GM21526 (cell line): ENCODE measurements around the gene FAM20B.

Experiments used
- ATAC-seq: cut with Tn5 transposase; IDR thresholded peaks from one replicate; pipeline ENCODE4 v1.9.1; 2021; ENCODE audit warnings: moderate library complexity; ENCODE audit not compliant: unreplicated experiment, low FRiP score

Gene FAM20B

DNA sequence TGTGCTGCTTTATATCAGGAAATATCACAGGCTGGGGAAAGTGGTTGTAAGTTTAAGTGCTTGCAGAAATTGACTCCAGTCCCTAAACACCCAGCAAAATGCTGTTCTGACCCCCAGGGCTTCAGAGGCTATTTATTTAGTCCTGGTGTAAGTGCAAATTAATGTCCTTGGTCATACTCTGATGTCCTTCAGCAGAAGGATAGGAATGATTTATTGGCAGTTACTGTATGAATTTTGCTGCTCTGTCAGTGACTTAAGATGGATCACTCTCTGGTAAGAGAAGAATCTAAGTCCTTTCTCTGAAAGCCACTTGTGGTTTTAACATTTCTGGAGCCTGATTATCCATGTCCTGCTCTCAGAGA is 21.9 kb downstream of the FAM20B start:
- no peak for ATAC-seq

DNA sequence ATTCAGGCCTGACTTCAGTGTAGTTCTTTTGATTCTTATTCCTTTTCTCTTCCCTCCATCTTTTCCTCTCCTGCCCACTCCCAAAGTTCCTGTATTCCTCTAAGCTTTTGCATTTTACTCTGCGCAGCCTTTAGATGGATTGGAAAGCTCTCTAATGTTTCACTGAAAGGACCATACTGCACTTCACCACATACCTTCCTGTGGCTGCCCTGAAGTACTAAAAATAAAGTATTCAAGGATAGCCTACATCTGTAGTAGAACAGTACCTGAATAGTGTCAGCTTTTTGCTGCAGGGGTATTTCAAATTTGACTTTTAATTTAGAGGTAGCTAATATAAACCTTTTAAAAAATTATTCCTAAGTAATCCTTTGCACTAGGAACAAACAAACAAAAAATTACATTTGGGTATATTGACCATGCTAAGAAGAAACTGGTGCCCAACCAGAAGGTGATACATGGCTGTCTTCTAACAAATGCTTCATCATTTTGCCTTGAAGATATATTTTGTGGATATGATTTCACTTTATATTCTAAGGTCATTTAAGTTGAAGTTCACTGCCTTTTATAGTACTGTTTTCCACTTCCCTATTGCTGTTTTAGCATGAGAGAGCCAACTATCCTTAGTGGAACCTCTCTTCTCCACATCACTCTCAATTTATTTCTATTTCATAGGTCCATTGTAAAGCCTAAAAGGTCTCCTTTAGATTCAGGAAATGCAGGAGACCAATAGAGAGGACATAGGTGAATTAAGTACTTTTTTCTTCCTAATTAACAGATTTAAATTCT is 22.8 kb downstream of the FAM20B start:
- ATAC-seq: no peak

DNA sequence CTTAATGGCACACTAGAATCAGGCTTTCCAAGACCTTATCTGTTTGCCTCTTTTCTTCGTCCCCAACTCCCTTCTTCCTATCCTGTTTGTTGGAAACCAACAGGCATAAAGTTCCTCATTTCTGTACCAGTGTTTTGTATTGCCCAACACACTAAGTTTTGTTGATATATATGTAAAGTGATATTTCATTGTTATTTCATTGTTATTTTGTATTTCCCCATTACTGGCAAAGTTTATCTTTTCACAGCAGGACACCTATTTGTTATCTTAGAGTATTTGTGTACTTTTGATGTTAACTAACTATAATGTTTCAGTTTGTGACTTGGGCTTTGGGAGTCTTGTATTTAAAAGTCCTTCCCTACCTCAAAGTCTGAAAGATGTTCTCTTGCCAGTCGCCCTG is 27.1 kb downstream of the FAM20B start:
- ATAC-seq: no peak

DNA sequence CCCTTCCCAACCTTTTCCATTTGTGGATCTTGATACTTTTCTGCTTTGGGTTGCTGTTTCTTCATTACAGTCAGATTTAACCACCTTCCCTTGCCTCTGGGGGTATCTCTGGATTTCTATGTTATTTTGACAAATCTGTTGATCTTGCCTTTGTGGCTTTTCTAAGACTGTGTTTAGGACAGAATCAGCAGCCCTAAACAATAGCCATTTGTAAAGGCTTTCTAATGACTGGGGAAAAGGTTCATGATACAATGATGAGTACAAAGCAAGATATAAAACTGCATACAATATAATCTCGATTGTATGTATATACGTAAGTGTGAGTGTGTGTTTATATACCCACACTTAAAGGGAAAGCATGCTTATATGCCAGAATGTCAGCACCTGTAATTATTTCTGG is 27.8 kb downstream of the FAM20B start:
- ATAC-seq: no peak

DNA sequence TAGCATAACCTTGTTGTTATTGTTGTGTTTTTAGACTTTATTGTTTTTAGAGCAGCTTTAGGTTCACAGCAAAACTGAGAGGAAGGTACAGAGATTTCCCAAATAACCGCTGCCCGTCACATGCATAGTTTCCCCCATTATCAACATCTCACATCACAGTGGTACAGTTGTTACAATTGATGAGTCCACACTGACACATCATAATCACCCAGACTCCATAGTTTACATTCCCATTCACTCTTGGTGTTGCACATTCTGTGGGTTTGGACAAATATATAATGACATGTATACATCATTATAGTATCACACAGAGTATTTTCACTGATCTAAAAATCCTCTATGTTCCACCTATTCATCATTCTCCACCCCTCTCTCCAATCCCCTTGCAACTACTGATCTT is 30.2 kb downstream of the FAM20B start:
- ATAC-seq: no peak

DNA sequence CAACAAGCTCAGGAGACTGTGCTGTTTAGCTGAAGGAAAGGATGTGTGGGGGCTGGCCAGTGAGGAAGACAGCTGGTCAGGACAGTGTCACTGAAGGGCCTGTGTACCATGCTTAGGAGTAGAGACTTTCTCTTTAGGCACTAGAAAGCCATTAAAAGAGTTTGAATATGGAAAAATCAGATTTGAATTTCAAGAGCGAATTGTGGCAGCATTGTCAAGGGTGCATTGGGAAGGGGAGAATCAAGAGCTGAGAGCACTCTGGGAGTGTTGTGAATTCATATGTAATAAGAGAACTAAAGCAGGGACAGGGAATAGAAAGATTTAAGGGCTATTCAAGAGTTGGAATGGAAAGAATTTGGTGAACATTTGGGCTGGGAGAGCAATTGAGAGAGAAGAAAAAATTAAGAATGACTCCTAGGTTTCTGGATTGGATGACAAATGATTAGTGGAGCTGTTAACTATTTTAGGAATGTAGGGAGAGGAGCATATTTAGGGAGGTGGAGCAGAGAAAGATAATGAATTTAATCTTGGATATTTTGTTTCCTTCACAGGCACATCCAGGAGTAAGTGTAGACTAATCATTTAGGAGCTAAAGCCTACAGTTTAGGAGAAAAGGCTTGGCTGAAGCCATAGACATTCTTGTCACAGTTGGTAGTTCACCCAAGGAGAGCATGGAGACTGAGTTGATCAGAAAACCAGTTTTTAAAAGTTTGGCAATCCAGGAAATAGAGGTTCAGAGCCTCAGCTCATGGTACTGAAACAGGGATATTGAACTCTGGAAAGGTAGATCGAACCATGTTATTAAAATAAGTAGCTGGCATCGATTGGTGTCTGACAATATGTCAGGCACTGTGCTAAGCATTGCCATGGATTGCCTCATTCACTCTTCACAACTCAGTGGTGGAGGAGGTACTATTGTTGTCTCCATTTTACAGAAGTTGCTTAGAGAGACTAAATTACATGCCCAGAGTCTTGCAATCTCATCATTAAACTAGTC is 33.1 kb downstream of the FAM20B start:
- no peak for ATAC-seq

DNA sequence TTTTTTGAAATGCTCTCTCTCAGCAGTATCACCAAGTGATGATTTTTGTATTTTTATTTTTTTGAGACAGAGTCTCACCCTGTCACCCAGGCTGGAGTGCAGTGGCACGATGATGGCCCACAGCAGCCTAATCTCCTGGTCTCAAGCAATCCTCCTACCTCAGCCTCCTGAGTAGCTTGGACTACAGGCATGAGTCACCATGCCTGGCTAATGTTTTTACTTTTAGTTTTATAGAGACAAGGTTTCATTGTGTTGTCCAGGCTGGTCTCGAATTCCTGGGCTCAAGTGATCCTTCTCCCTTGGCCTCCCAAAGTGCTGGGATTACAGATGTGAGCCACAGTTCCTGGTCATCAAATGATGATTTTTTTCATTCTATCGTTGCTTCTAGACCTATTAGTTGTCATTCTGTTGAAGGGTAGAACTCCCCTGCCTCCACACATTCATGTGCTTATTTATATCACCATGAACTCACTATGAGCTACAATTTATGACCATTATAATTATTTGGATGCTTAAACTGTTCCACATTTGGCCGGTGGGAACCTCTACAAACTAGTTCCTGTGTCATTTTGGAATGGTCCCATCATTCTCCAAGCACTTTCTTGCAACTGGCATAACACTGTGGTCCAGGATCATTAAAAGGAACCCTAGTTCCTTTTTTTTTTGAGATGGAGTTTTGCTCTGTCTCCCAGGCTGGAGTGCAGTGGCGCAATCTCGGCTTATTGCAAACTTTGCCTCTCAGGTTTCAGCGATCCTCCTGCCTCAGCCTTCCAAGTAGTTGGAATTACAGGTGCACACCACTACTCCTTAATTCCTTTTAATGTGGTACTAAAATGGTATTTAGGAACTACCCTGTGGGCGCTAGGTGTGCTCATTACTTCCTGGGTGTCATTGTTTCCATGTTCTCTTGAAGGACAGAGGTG is 35.9 kb downstream of the FAM20B start:
- no peak for ATAC-seq

DNA sequence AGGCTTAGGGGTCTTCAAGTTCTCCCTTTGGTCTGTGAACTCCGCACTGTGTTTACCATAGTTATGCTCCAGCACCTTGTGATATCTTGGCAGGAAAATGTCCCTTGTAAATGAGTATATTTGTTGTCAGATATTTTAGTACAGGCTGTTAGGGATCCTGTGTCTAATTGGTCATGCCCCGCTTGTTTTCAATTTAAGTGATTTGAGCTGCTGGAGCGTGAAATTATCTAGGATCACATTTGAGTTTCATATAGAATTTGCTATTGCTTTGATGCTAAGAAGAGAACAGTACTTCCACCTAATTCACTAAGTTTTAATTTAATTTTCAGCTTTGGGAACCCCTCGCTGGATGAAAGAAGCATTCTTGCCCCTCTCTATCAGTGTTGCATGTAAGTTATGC is 40.8 kb downstream of the FAM20B start:
- no peak for ATAC-seq

DNA sequence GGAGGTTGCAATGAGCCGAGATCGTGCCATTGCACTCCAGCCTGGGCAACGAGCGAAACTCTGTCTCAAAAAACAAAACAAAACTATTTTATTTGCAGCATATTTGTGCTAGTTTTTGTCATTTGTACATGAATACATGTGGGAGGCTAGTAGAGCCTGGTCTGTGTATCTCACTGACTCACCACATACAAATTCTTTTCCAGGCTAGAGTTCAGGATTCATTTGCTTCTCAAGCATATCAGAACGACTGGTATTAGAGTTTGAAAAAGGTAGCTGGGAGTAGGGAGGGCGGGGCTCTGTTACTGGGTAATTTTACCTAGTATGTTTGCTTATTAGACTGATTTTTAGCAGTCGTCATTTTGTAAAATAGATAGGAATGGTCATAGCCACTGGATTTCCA is 51.7 kb downstream of the FAM20B start:
- ATAC-seq: no peak

DNA sequence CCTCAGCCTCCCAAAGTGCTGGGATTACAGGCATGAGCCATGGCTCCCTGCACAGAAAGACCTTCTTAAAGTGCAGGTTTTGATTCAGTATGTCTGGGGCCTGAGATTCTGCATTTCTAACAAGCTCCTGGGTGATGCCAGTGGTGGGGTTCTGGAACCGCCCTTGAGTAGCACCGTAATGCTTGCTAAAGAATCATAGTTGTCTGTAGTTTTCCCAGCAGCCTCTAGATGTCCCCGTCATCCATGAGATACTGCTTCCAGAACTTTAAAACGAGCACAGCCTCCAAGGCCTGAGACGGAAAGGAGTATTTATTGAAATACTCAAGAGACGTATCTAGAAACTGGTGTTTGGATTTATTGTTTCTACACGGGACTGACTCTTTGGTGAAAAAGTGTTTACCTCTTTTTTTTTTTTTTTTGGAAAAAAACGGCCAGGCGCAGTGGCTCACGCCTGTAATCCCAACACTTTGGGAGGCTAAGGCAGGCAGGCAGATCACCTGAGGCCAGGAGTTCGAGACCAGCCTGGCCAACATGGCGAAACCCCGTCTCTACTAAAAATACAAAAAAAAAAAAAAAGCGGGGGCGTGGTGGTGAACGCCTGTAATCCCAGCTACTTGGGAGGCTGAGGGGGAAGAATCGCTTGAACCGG is 53.5 kb downstream of the FAM20B start:
- no peak for ATAC-seq

DNA sequence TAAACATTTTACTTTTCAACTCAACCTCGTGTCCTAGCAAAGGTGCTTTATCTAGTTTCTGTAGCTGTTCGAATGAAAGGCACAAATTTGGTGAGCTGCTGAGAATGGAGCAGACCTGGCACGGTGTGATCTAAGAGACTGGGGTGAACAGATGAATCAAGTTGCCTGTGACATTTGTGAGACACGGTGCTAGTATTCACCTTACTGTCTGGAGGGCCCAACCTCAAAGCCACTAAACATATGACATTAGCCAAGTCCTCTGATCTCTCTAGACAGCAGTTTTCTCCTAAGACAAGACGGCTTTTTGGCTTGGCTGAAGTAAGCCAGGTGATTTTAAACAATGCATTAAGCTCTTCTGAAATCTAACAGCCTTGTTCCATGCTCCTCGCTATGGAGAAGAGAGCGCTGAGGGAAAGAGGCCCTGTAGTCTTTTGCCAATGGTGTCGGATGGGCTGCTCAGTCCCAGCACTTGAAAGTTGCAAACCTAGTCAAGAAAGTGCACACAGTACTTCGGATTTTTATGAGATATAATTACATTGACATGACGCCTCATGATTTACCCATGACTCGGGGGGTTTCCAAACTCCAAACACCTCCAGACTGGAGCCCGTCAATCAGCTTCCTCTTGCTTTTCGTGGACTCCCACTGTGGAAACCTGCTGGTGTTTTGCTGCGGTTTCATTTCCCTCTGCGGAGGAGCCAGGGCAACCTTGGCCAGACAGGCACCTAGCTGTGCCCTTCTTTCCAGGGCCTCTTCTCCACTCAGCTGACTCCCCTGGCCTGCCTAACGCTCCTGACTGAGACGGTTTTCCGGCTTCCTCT is 55.4 kb downstream of the FAM20B start:
- peak; percentile 21 for ATAC-seq

DNA sequence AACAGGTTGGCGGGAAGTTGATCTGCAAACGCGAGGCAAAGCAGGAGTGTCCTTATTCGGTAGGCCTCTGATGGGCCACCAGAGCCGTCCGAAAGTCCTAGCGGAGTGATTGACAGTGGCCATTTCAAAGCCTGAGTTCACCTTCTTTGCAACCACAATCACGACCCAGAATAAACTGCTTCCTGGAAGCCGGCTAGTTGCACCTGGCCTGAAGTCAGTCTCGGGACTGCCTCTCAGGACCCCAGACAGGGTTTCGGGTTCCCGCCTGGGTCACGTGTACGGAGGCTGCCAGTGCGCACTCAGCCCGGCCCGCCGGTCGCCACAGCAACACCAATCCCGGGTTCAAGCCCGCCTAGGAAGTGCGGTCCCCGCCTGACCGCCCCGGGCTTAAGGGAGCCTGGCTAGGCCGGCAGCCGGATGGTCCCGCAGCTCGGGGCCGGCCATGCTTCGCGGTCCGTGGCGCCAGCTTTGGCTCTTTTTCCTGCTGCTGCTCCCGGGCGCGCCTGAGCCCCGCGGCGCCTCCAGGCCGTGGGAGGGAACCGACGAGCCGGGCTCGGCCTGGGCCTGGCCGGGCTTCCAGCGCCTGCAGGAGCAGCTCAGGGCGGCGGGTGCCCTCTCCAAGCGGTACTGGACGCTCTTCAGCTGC is 56.1 kb downstream of the FAM20B start, which contains the start of gene TOR3A:
TSS of gene TOR3A (plus strand) at position 384 of the 646 bp plus-strand sequence. CDS start at position 443, 59 bp downstream.
- ATAC-seq: peak; percentile 88

DNA sequence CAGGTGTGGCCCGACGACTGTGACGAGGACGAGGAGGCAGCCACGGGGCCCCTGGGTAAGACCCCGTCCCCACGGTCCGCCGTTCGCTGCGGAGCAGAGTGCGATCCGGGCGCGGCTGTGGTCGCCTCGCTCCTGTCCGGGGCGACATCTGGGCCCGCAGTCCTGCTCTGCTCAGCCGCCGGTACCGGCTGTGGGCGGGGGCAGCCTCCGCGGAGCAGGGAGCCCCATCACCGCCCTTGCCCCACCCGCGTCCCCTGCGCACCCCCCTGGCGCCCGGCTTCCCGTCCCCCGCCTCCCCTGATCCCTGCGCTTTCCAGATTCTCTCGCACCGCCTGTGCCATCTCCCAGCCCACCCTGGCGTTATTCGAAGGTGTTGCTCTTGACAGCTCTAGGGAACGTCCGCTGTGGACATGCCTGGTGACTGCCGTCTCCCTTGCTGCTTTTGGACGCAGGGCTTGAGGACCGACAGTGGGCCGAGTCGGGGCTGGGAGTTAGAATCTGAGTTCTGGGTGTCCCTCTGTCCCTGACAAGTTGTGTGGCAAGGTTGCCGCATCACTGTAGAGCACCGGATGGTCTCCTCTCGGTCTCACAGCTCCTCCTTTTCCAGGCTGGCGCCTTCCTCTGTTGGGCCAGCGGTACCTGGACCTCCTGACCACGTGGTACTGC is 56.8 kb downstream of the FAM20B start:
- peak; percentile 15 for ATAC-seq

DNA sequence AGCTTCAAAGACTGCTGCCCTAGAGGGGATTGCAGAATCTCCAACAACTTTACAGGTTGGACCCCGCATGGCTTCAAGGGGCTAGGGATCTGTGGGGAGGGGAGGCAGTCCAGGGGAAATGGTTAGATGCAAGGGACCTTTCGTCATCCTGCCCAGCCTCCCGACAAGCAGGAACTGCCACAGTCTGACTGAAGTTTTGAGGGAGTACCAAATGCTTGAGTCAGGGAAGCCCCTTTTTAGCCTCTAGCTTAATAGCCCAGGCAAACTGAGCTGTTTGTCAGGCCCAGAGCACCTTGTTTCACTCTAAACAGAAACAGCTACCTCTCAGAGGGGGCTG is 57.3 kb downstream of the FAM20B start:
- no peak for ATAC-seq

DNA sequence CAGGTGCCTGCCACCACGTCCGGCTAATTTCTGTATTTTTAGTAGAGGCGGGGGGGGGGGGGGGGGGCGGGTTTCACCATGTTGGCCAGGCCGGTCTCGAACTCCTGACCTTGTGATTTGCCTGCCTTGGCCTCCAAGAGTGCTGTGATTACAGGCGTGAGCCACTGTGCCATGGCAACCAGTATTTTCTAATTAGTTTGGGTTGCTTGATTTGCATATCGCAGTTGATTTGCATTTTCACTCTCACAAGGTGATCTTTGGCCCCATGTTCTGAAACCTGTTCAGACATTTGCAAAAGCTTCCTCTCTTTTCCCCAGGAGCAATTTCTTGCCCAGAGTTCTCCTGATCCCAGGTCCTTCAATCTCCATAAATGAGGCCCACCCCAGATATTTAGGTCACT is 57.8 kb downstream of the FAM20B start:
- ATAC-seq: no peak

DNA sequence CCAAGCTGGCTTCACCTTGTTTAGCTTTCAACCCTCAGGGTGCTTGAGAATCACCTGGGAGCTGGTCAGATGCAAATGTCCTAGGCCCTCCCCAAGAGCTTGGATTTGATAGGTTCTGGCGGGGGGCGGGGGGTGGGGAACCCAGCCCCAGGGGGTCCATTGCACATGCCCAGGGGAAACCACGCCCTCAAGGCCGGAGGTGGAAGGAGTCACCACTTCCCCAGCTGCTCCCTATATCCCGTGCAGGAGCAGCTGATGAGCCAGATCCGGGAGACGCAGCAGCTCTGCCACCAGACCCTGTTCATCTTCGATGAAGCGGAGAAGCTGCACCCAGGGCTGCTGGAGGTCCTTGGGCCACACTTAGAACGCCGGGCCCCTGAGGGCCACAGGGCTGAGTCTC is 62.0 kb downstream of the FAM20B start:
- no peak for ATAC-seq

DNA sequence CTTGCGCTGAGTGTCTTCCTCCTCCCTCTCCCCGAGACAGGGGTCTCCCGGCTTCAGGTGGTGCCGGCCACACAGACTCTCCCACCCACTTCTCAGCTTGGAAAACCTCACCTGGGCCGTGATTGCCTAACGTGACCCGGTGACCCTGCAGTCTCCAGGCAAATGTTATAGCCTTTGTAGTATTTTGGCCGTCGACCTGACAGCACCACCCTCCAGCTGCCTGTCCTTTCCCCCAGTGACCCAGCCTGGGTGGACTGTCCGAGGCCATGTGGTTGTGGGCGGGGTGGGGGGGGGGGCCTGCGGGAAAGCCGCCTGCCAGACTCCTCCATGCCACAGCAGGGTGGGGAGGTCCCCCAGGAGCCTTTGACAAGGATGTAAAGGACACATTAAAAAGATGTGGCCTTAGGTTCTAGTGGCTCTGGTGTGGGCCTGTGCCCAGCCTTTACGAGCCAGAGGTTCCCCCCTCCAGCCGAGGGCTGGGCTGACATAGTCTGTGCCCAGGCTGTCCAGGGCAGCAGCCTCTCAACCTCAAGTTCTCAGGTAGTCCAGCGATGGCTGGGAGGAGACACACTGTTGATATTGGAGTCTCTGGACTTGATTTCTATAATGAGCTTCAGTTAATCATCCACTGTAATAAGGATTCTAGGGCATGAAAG is 64.3 kb downstream of the FAM20B start:
- ATAC-seq: no peak

DNA sequence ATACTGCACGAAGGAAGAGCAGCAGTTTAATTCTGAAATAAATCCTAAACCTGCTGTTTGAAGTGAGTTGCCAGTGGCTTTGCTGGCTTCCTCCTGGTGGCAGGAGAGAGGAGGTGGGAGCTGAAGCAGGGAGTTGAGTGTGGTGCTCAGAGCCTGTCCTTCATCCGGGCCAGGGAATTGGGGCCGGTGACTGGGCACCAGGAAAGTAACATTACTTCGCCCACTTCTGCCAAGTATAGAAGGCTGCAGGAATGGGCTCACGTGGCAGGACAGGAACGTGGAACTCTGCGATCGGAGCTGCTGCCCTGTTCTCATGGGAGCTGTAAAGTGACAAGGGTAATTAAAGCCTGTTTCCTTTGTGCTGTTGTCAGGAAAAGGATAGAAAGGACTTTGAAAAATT is 64.8 kb downstream of the FAM20B start:
- no peak for ATAC-seq
